Smooth muscle cell (in vitro differentiated cells): ENCODE results near the gene BOD1L1. TPM values are rescaled to one million over a fixed set of nuclear protein-coding genes. Genes with fewer than 3 reads are reported as not detected.

ENCODE experiments used
- DNase-seq: peaks from one replicate; lab custom pipeline; 2025; ENCODE audit not compliant: unreplicated experiment; lab: John Stamatoyannopoulos, UW
- H2AFZ ChIP-seq: fragments of 200-600 bp; sonication (generic); 2 replicates; pipeline ENCODE4 v1.6.0; 2016; ENCODE audit warnings: antibody characterized with exemption, low read depth, mild to moderate bottlenecking
- H3F3A ChIP-seq: fragments of 200-600 bp; sonication (generic); 2 replicates; pipeline ENCODE4 v1.6.0; 2017; ENCODE audit warnings: antibody characterized with exemption, low read depth
- H3K27ac ChIP-seq: fragments of 200-600 bp; sonication (generic); 2 replicates; pipeline ENCODE4 v1.5.1; 2016; ENCODE audit warnings: low read depth, mild to moderate bottlenecking
- H3K27me3 ChIP-seq: fragments of 200-600 bp; sonication (generic); 2 replicates; pipeline ENCODE4 v1.6.1; 2016; ENCODE audit warnings: low read depth, mild to moderate bottlenecking
- H3K36me3 ChIP-seq: fragments of 200-600 bp; sonication (generic); 2 replicates; pipeline ENCODE4 v1.5.1; 2016; ENCODE audit warnings: low read depth
- H3K4me1 ChIP-seq: fragments of 200-600 bp; sonication (generic); 2 replicates; pipeline ENCODE4 v1.5.1; 2016; ENCODE audit warnings: low read depth
- H3K4me2 ChIP-seq: fragments of 200-600 bp; sonication (generic); 2 replicates; pipeline ENCODE4 v1.6.0; 2016; ENCODE audit warnings: mild to moderate bottlenecking
- H3K4me3 ChIP-seq: fragments of 200-600 bp; sonication (generic); 2 replicates; pipeline ENCODE4 v1.5.1; 2016; ENCODE audit warnings: mild to moderate bottlenecking
- H3K79me2 ChIP-seq: fragments of 200-600 bp; sonication (generic); 2 replicates; pipeline ENCODE4 v1.6.0; 2016; ENCODE audit warnings: low read depth, mild to moderate bottlenecking
- H3K9ac ChIP-seq: fragments of 200-600 bp; sonication (generic); 2 replicates; pipeline ENCODE4 v1.6.0; 2016; ENCODE audit warnings: low read depth
- H3K9me3 ChIP-seq: fragments of 200-600 bp; sonication (generic); replicated peaks from 2 replicates; pipeline ENCODE4 v1.5.1; 2016; ENCODE audit warnings: low read depth
- H4K20me1 ChIP-seq: fragments of 200-600 bp; sonication (generic); 2 replicates; pipeline ENCODE4 v1.6.0; 2016; ENCODE audit warnings: low read depth
- WGBS: methylation state at CpG from one replicate; pipeline ENCODE4 v1.1.7; 2016; ENCODE audit warnings: low lambda C conversion rate; 5-methylcytosine and 5-hydroxymethylcytosine counted together
- polyA plus RNA-seq: library from polyadenylated mRNA; unstranded; fragments of >200 nt; fragmentation: Nextera tagmentation; extraction: Ambion mirVana; gene quantifications from 2 replicates; pipeline ENCODE4 v1.2.1, GENCODE V29; 2016
- total RNA-seq: library from RNA; depleted of rRNA; stranded (reverse); fragments of >200 nt; gene quantifications from 2 replicates; pipeline ENCODE4 v1.2.3, GENCODE V29; 2014
- TF ChIP-seq, protein P1 (sequence below): fragments of 200-600 bp; sonication (generic); IDR thresholded peaks from 2 replicates; pipeline ENCODE4 v1.5.1; 2017; ENCODE audit warnings: borderline replicate concordance, mild to moderate bottlenecking, antibody characterized with exemption; ENCODE audit not compliant: insufficient read depth, poor library complexity, severe bottlenecking

Gene BOD1L1
- total and polyA plus RNA-seq, 2 experiments from 2014 or later, result 9.8 to 30.9 TPM

DNA sequence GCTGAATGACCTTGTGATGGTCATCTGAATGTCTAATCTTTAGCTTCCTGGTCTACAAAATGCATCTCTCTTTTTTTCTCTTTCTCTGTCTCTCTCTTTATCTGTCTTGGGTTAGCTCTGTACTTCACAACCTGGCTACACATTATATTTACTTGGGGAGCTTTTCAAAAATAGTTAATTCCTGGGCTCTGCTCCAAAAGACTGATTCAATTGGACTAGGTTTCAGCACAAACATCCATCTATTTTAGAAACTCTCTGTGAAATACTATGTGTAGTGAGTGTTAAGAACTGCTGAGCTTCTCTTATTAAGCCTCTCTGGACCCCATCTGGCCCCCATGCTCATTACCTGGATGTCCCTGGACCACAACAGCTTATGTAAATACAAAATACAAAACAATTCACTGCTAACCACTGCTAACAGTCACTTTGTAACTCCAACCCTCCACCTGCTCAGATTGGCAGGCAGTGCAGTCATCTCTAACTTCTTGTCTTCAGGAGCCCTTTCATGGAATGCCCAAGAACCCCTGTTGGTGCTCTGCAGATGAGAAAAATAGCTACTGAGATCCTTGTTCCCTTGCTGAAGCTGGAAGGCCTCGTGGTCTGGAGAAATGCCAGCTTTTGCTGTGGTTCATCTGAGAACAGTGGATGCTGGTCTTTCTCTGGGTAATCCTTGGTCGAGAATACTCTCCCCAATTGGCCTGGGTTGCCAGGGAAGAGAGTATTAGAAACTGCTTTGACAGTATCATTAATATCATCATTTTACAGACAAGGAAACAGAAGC lies 14.8 kb upstream of the BOD1L1 start:
- TF ChIP-seq, protein P1, sequence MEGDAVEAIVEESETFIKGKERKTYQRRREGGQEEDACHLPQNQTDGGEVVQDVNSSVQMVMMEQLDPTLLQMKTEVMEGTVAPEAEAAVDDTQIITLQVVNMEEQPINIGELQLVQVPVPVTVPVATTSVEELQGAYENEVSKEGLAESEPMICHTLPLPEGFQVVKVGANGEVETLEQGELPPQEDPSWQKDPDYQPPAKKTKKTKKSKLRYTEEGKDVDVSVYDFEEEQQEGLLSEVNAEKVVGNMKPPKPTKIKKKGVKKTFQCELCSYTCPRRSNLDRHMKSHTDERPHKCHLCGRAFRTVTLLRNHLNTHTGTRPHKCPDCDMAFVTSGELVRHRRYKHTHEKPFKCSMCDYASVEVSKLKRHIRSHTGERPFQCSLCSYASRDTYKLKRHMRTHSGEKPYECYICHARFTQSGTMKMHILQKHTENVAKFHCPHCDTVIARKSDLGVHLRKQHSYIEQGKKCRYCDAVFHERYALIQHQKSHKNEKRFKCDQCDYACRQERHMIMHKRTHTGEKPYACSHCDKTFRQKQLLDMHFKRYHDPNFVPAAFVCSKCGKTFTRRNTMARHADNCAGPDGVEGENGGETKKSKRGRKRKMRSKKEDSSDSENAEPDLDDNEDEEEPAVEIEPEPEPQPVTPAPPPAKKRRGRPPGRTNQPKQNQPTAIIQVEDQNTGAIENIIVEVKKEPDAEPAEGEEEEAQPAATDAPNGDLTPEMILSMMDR, result no peak

DNA sequence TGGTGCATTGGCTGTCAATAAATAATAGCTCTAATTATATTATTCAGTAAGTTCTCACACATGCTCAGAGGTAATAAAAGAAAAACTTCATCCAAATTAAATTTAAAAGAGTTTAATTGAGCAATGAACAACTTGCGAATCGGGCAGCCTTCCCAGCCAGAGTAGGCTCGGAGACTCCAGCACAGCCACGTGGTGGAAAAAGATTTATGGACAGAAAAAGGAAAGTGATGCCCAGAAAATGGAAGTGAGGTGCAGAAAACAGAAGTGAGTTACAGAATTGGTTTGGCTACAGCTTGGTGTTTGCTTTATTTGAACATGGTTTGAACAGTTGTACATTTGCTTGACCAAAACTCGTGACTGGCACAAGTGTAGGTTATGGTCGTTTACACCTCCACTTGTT lies 13.6 kb upstream of the BOD1L1 start:
- Histone ChIP-seq H3K27ac (no peak overlapping the region), H3K9me3 (no peaks in the 10 kb centered on the region), H3K4me1 (peaks cover 2% of the 10 kb centered on the region), H3F3A (no peaks in the 10 kb centered on the region), H3K9ac (no peak overlapping the region), H3K4me2 (no peak overlapping the region), H3K27me3 (no peaks in the 10 kb centered on the region), H3K4me3 (no peak overlapping the region), H3K79me2 (no peaks in the 10 kb centered on the region), H4K20me1 (no peaks in the 10 kb centered on the region), H3K36me3 (no peaks in the 10 kb centered on the region), H2AFZ (no peak overlapping the region)
- WGBS, result 86% methylated on average over 6 of the region's 6 CpGs
- TF ChIP-seq, protein P1, result no peak
- no peak for DNase-seq

More for the DNA sequence above, 14.8 kb upstream of the BOD1L1 start:
- H4K20me1 ChIP-seq, result no peaks in the 10 kb centered on the region
- no peaks in the 10 kb centered on the region for H3K27me3 ChIP-seq
- no peaks in the 10 kb centered on the region for H3K79me2 ChIP-seq
- DNase-seq, result no peak
- no peak overlapping the region for H3K9ac ChIP-seq
- peaks cover 2% of the 10 kb centered on the region for H3K4me1 ChIP-seq
- no peak overlapping the region for H2AFZ ChIP-seq
- H3K36me3 ChIP-seq, result no peaks in the 10 kb centered on the region
- H3K4me2 ChIP-seq, result no peak overlapping the region
- no peaks in the 10 kb centered on the region for H3K9me3 ChIP-seq
- no peaks in the 10 kb centered on the region for H3F3A ChIP-seq
- no peak overlapping the region for H3K4me3 ChIP-seq
- H3K27ac ChIP-seq, result no peak overlapping the region
- WGBS, result 72% methylated on average over 2 of the region's 2 CpGs

DNA sequence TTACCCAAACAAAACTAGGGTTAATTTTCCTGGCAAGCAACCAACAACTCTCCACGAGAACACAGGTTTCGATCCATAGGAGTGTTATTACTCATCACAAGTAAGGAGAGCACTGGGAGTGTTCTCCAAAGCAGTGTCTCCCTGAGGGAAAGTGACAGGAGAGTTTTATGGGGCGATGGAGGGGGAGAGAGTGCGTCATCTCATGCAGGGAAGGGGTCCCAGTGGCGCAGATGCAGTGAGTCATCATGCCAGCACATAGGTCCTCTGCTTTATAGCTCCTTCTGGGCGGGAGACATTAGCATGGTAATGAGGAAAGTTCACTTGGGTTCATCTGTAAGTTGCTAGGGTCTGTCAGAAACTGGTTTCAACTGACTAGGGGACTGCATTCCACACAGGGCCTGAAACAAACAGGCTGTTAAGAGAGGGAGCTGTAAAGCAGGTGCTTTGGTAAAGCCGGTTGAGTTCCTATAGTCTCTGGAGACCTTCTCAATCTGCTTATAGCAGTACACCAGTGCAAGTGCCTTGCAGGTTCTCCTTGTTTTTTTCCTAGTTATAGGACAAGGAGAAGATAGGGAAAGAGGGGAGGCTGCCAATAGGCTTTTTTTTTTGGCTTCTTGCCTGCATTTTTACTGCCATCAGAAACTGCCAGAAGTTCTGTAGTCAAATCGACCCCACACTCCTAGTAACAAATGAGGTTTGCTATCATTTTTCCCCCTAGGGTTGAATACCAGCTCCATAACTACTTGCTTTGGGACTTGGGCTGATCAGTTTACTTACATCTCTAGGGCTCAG lies 12.8 kb upstream of the BOD1L1 start:
- TF ChIP-seq, protein P1, result no peak
- Histone ChIP-seq H3F3A (no peaks in the 10 kb centered on the region), H3K27me3 (no peaks in the 10 kb centered on the region), H3K9ac (peak overlapping the region; percentile 21), H3K36me3 (no peaks in the 10 kb centered on the region), H3K4me1 (peaks cover 2% of the 10 kb centered on the region), H3K4me2 (peak overlapping the region; percentile 50), H3K9me3 (no peaks in the 10 kb centered on the region), H2AFZ (no peak overlapping the region), H4K20me1 (no peaks in the 10 kb centered on the region), H3K4me3 (no peak overlapping the region), H3K27ac (peak overlapping the region; percentile 54), H3K79me2 (no peaks in the 10 kb centered on the region)
- peak; percentile 16 for DNase-seq
- 17% methylated on average over 8 of the region's 8 CpGs for WGBS
